K562 (cell line): ENCODE data around the gene SEMA3C. TPM values are rescaled to one million over a fixed set of nuclear protein-coding genes. Genes with fewer than 3 reads are reported as not detected.

Experiments
- ATAC-seq: fragments of 200-7000 bp; cut with Tn5 transposase; 3 replicates; pipeline ENCODE4 v1.9.1; 2020; ENCODE audit warnings: moderate library complexity
- BruUV-seq: library from RNA; stranded (reverse); fragments of 400-500 nt; replicated peaks from 2 replicates; lab custom pipeline; 2021; lab: Mats Ljungman, UMichigan
- CTCF ChIA-PET: fragments of 300-600 bp; formaldehyde crosslinking; extraction: SDS; loops from one replicate; lab custom pipeline; 2021; ENCODE audit warnings: low intra/inter-chr PET ratio; lab: Yijun Ruan, JAX
- POLR2A ChIA-PET: fragments of 300-600, 350-650 bp; sonication (Branson Sonifier 250); formaldehyde crosslinking; extraction: SDS; loops from one replicate; lab custom pipeline; 2021; ENCODE audit warnings: antibody characterized with exemption, inconsistent platforms; lab: Yijun Ruan, JAX
- DNase-seq, 4 experiments: peaks; one replicate each; pipeline versions ENCODE4 v3.0.0 to v3.0.0-alpha.2; 2011 to 2018; ENCODE audit warnings: low spot score in 3 of 4, mixed read lengths in 3 of 4; ENCODE audit errors: extremely low read depth in 1 of 4
- FAIRE-seq: peaks from 2 replicates; lab custom pipeline; 2011; peaks lifted over from hg19 to GRCh38; lab: Jason Lieb, UNC
- H2AFZ ChIP-seq: 2 replicates; pipeline ENCODE4 v1.6.0; 2011; ENCODE audit warnings: low read depth, low read length, control low read depth, inconsistent platforms
- H3K27ac ChIP-seq: fragments of 200-600 bp; 3 replicates; pipeline ENCODE4 v1.8.0; 2011; ENCODE audit warnings: low read depth, mild to moderate bottlenecking, control low read depth, inconsistent platforms, low read length, moderate library complexity, mixed read lengths; ENCODE audit errors: extremely low read depth
- H3K27me3 ChIP-seq, 2 experiments: fragments of 300-600 bp in 1 of 2; 2 replicates in 1 of 2; 3 replicates in 1 of 2; pipeline versions ENCODE4 v1.6.0 to v1.8.0; 2011; ENCODE audit warnings: inconsistent platforms in 2 of 2, low read length in 2 of 2, mild to moderate bottlenecking in 1 of 2, mixed read lengths in 1 of 2, moderate library complexity in 1 of 2; ENCODE audit not compliant: control insufficient read depth in 2 of 2, insufficient read depth in 2 of 2
- H3K36me3 ChIP-seq: fragments of 300-600 bp; 3 replicates; pipeline ENCODE4 v1.8.0; 2011; ENCODE audit warnings: mild to moderate bottlenecking, low read length, inconsistent platforms; ENCODE audit not compliant: control insufficient read depth, insufficient read depth
- H3K4me1 ChIP-seq, 2 experiments: fragments of 200-600 bp in 1 of 2; replicated peaks in 1 of 2; 2 replicates in 1 of 2; 3 replicates in 1 of 2; pipeline versions ENCODE4 v1.5.1 to v1.8.0; 2011; ENCODE audit warnings: inconsistent platforms in 2 of 2, low read length in 2 of 2, mild to moderate bottlenecking in 1 of 2, mixed read lengths in 1 of 2, moderate library complexity in 1 of 2; ENCODE audit not compliant: control insufficient read depth in 2 of 2, insufficient read depth in 2 of 2
- H3K4me2 ChIP-seq: 2 replicates; pipeline ENCODE4 v1.6.1; 2011; ENCODE audit warnings: low read length, control low read depth, inconsistent platforms, mixed read lengths; ENCODE audit not compliant: insufficient read depth
- H3K4me3 ChIP-seq: fragments of 200-600 bp; sonication (generic), shearing (Covaris generic); 2 replicates; pipeline ENCODE4 v1.5.1; 2016; ENCODE audit warnings: control low read depth, inconsistent platforms
- H3K79me2 ChIP-seq: fragments of 200-600 bp; 3 replicates; pipeline ENCODE4 v1.8.0; 2011; ENCODE audit warnings: low read length, inconsistent platforms; ENCODE audit not compliant: control insufficient read depth, insufficient read depth
- H3K9ac ChIP-seq, 2 experiments: 2 replicates each; pipeline versions ENCODE4 v1.6.0 to v1.6.1; 2011; ENCODE audit warnings: low read depth in 2 of 2, low read length in 2 of 2, control low read depth in 1 of 2, inconsistent platforms in 1 of 2, mild to moderate bottlenecking in 1 of 2, mixed read lengths in 1 of 2; ENCODE audit not compliant: insufficient read depth in 1 of 2
- H3K9me1 ChIP-seq: one replicate; pipeline ENCODE4 v1.6.0; 2011; ENCODE audit warnings: inconsistent platforms, mild to moderate bottlenecking, low read length, moderate library complexity; ENCODE audit not compliant: control insufficient read depth, insufficient read depth
- H3K9me3 ChIP-seq: replicated peaks from 2 replicates; pipeline ENCODE4 v1.5.1; 2011; ENCODE audit warnings: low read depth, low read length, inconsistent platforms; ENCODE audit not compliant: control insufficient read depth, insufficient read depth
- H4K20me1 ChIP-seq: replicated peaks from 2 replicates; pipeline ENCODE4 v1.6.1; 2011; ENCODE audit warnings: low read length, inconsistent platforms, mixed read lengths; ENCODE audit not compliant: control insufficient read depth, insufficient read depth
- DMBX1 ChIP-seq: fragments of 250-450 bp; sonication (Bioruptor Pico); IDR thresholded peaks from 2 replicates; pipeline ENCODE4 v1.8.0; 2022; ENCODE audit warnings: inconsistent platforms, mild to moderate bottlenecking, moderate library complexity, borderline replicate concordance
- ID3 ChIP-seq, 2 experiments: fragments of 250-450 bp in 1 of 2; fragments of 450-650 bp in 1 of 2; sonication (Bioruptor Pico) in 1 of 2; IDR thresholded peaks; 2 replicates each; pipeline versions ENCODE4 v1.6.1 to v1.8.0; 2016 to 2021; ENCODE audit warnings: mild to moderate bottlenecking in 2 of 2, moderate library complexity in 2 of 2, missing compliant biosample characterization in 1 of 2, missing genetic modification characterization in 1 of 2
- KDM4B ChIP-seq, 2 experiments: fragments of 450-650 bp in 1 of 2; sonication (generic) in 1 of 2; IDR thresholded peaks; 2 replicates each; pipeline ENCODE4 v1.6.1; 2016 to 2017; ENCODE audit warnings: borderline replicate concordance in 2 of 2, antibody characterized with exemption in 1 of 2, low read depth in 1 of 2, mild to moderate bottlenecking in 1 of 2
- NFXL1 ChIP-seq: fragments of 450-650 bp; formaldehyde crosslinking; IDR thresholded peaks from 2 replicates; pipeline ENCODE4 v1.4.0; 2021; ENCODE audit warnings: mild to moderate bottlenecking
- RAD21 ChIP-seq, 2 experiments: fragments of 250-450 bp in 1 of 2; fragments of 450-650 bp in 1 of 2; sonication (Bioruptor Pico) in 1 of 2; formaldehyde crosslinking in 1 of 2; IDR thresholded peaks in 1 of 2; conservative IDR thresholded peaks in 1 of 2; 2 replicates each; pipeline versions ENCODE4 v1.4.0 to v1.8.0; 2020 to 2022; ENCODE audit warnings: mild to moderate bottlenecking in 2 of 2, moderate library complexity in 1 of 2
- TEAD4 ChIP-seq, 2 experiments: sonication (generic) in 1 of 2; formaldehyde crosslinking in 1 of 2; IDR thresholded peaks; 2 replicates each; pipeline versions ENCODE4 v1.6.1 to v1.8.0; 2012 to 2022; ENCODE audit warnings: borderline replicate concordance in 1 of 2, inconsistent platforms in 1 of 2, low read length in 1 of 2, mild to moderate bottlenecking in 1 of 2, missing genetic modification reagents in 1 of 2
- ZBTB40 ChIP-seq, 2 experiments: fragments of 450-650 bp in 1 of 2; sonication (generic) in 1 of 2; formaldehyde crosslinking in 1 of 2; IDR thresholded peaks; 2 replicates each; pipeline versions ENCODE4 v1.7.1 to v1.9.0; 2016 to 2022; ENCODE audit warnings: inconsistent platforms in 1 of 2, mild to moderate bottlenecking in 1 of 2, missing genetic modification reagents in 1 of 2
- ZNF57 ChIP-seq: fragments of 450-650 bp; formaldehyde crosslinking; IDR thresholded peaks from 2 replicates; pipeline ENCODE4 v1.4.0; 2020; ENCODE audit warnings: mild to moderate bottlenecking, moderate library complexity
- ZNF76 ChIP-seq: fragments of 250-450 bp; sonication (Bioruptor Pico); IDR thresholded peaks from 2 replicates; pipeline ENCODE4 v1.4.0; 2020; ENCODE audit warnings: mild to moderate bottlenecking, moderate library complexity, borderline replicate concordance
- WGBS: fragments of 100-300 bp; shearing (Covaris generic); methylation state at CpG from one replicate; pipeline ENCODE4 v1.1.6; 2016; ENCODE audit warnings: low coverage, mixed read lengths; ENCODE audit not compliant: insufficient coverage; ENCODE audit errors: missing lambda C conversion rate; 5-methylcytosine and 5-hydroxymethylcytosine counted together
- in situ Hi-C: fragments of 300-500 bp; cut with MboI; formaldehyde crosslinking; loops from 4 replicates; pipeline ENCODE4 v1.15.0; 2018; ENCODE audit warnings: inconsistent platforms, mixed read lengths
- intact Hi-C: fragments of 100-400 bp; cut with micrococcal nuclease; formaldehyde crosslinking; loops from 2 replicates; pipeline ENCODE4 v1.14.2; 2022
- polyA plus RNA-seq, 8 experiments: library from polyadenylated mRNA; depleted of rRNA in 4 of 8; stranded (reverse) in 5 of 8; unstranded in 3 of 8; fragments of >200 nt; fragmentation: Nextera tagmentation in 2 of 8; fragmentation: Illumina TruSeq in 1 of 8; extraction: Ambion mirVana in 2 of 8; extraction: Trizol in 1 of 8; gene quantifications; 2 replicates each; pipeline versions ENCODE4 v1.2.1 to v1.2.3, GENCODE V29; 2011 to 2014; ENCODE audit warnings: inconsistent platforms in 1 of 8, missing spikeins in 1 of 8
- total RNA-seq, 7 experiments: library from RNA; depleted of rRNA in 6 of 7; stranded (reverse); fragments of >200 nt in 6 of 7; fragmentation: Illumina TruSeq in 2 of 7; extraction: Trizol in 2 of 7; gene quantifications; 2 replicates each; pipeline versions ENCODE4 v1.2.1 to v1.2.3, GENCODE V29; 2011 to 2021; ENCODE audit warnings: low replicate concordance in 1 of 7
- TF ChIP-seq, protein P1 (sequence below): fragments of 250-450 bp; sonication (Bioruptor Pico); IDR thresholded peaks from 2 replicates; pipeline ENCODE4 v1.4.0; 2020

Gene SEMA3C
- total and polyA plus RNA-seq, 9 of the 15 experiments (the other 6 are each of a cell fraction or from before 2014, with no cell fraction given): 0.04 to 0.36 (median 0.12) TPM; not detected in 3

DNA sequence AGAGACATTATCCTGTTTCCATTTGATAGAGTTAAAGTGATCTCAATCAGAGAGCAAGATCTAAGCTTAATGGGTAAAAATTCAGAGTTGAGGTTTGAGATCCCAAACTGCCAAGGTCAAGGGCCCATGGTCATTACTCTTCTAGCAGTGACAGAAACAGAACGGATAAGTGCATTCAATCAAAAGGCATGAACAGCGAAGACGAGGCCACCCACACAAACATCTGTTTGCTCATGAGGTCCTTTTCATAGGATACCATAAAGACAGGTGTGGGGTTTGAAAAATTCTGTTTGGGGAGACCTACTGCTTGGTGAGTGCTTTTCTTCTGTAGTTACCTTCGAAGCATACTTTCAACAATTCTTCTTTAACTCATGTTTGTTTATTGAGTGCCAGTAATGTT, 58.3 kb downstream of the SEMA3C start:
- no peak overlapping the region for H2AFZ ChIP-seq
- no peaks in the 10 kb centered on the region for H3K36me3 ChIP-seq
- WGBS: 2% methylated on average over 4 of the region's 4 CpGs
- no peaks in the 10 kb centered on the region for H3K79me2 ChIP-seq
- no peak overlapping the region for H3K9ac ChIP-seq
- H3K27me3 ChIP-seq: no peaks in the 10 kb centered on the region
- H3K4me2 ChIP-seq: no peak overlapping the region
- POLR2A ChIA-PET: no interaction called here
- ATAC-seq (no peak), FAIRE-seq (no peak), DNase-seq (no peak)
- no peak overlapping the region for H3K27ac ChIP-seq
- H3K9me1 ChIP-seq: no peaks in the 10 kb centered on the region
- H4K20me1 ChIP-seq: no peaks in the 10 kb centered on the region
- intact Hi-C loops: no loop called here
- H3K4me3 ChIP-seq: no peak overlapping the region
- CTCF ChIA-PET: no interaction called here
- in situ Hi-C loops: no loop called here
- BruUV-seq: no TSS peak
- H3K9me3 ChIP-seq: peaks cover 3% of the 10 kb centered on the region; the same call in 1 of the 2 replicates
- H3K4me1 ChIP-seq: no peaks in the 10 kb centered on the region
- TF ChIP-seq ZNF57 (CRISPR knock-in tag) (no peak), ZBTB40 (IDR thresholded peaks at IDR 0.05) (no peak), ZBTB40 (CRISPR knock-in tag; IDR thresholded peaks at IDR 0.05) (no peak), ID3 (CRISPR knock-in tag; IDR thresholded peaks at IDR 0.05) (no peak), ID3 (tag; IDR thresholded peaks at IDR 0.05) (no peak), TEAD4 (IDR thresholded peaks at IDR 0.05; ENCODE audit: low read length) (no peak), TEAD4 (CRISPR knock-in tag; IDR thresholded peaks at IDR 0.05; ENCODE audit: borderline replicate concordance) (no peak), NFXL1 (CRISPR knock-in tag) (no peak), KDM4B (IDR thresholded peaks at IDR 0.05; ENCODE audit: borderline replicate concordance in 2 of 2, low read depth in 1 of 2) (no peak), DMBX1 (CRISPR knock-in tag) (no peak), ZNF76 (CRISPR knock-in tag) (no peak), RAD21 (CRISPR knock-in tag; conservative IDR thresholded peaks at IDR 0.05 in 1 of 2, IDR thresholded peaks at IDR 0.05 in 1 of 2) (no peak)
- TF ChIP-seq, protein P1, sequence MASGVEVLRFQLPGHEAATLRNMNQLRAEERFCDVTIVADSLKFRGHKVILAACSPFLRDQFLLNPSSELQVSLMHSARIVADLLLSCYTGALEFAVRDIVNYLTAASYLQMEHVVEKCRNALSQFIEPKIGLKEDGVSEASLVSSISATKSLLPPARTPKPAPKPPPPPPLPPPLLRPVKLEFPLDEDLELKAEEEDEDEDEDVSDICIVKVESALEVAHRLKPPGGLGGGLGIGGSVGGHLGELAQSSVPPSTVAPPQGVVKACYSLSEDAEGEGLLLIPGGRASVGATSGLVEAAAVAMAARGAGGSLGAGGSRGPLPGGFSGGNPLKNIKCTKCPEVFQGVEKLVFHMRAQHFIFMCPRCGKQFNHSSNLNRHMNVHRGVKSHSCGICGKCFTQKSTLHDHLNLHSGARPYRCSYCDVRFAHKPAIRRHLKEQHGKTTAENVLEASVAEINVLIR (CRISPR knock-in tag): no peak
